Colonic mucosa (tissue), 4 donors: ENCODE data around the gene POMGNT2. TPM values are rescaled to one million over a fixed set of nuclear protein-coding genes. Genes with fewer than 3 reads are reported as not detected.

Experiments
- DNase-seq: peaks from one replicate; pipeline ENCODE4 v3.0.0-alpha.2; 2020
- H3K27ac ChIP-seq: fragments of 200-600 bp; one replicate; pipeline ENCODE4 v1.8.0; 2021
- H3K27me3 ChIP-seq: fragments of 200-600 bp; one replicate; pipeline ENCODE4 v1.8.0; 2021
- H3K36me3 ChIP-seq: fragments of 200-600 bp; one replicate; pipeline ENCODE4 v1.8.0; 2021
- H3K4me1 ChIP-seq: fragments of 200-600 bp; one replicate; pipeline ENCODE4 v1.8.0; 2021; ENCODE audit warnings: mild to moderate bottlenecking
- H3K4me3 ChIP-seq: fragments of 200-600 bp; one replicate; pipeline ENCODE4 v1.8.0; 2021
- H3K9ac ChIP-seq, 2 donors: one replicate each; pipeline ENCODE4 v1.7.0; 2013; ENCODE audit warnings: control low read depth in 2 of 2, low read depth in 2 of 2, low read length in 2 of 2
- H3K9me3 ChIP-seq: fragments of 200-600 bp; one replicate; pipeline ENCODE4 v1.8.0; 2021
- CTCF ChIP-seq: fragments of 200-600 bp; IDR thresholded peaks from one replicate; pipeline ENCODE4 v1.8.0; 2022; ENCODE audit warnings: antibody characterized with exemption, mild to moderate bottlenecking
- intact Hi-C: fragments of 100-400 bp; cut with DNase I; formaldehyde crosslinking; loops from one replicate; pipeline ENCODE4 v1.14.1; 2022
- total RNA-seq, 2 donors: library from RNA; stranded (reverse); fragmentation: NEBNext Ultra II Directional in 1 of 2; extraction: Animal tissue kit (Norgen Biotek cat#: 25700) in 1 of 2; gene quantifications; one replicate each; pipeline ENCODE4 v1.2.1, GENCODE V29; 2021
- donor health status: healthy.
- donor health status: DM: no; HTN: no; CAD: no.
- donor health status: DM: no; HTN: no; CAD: no.

The POMGNT2 gene
- total RNA-seq = 10 to 100 TPM in 1 of 2 donors, 1 to 10 TPM in 1; 5.2 to 11.0 TPM

DNA sequence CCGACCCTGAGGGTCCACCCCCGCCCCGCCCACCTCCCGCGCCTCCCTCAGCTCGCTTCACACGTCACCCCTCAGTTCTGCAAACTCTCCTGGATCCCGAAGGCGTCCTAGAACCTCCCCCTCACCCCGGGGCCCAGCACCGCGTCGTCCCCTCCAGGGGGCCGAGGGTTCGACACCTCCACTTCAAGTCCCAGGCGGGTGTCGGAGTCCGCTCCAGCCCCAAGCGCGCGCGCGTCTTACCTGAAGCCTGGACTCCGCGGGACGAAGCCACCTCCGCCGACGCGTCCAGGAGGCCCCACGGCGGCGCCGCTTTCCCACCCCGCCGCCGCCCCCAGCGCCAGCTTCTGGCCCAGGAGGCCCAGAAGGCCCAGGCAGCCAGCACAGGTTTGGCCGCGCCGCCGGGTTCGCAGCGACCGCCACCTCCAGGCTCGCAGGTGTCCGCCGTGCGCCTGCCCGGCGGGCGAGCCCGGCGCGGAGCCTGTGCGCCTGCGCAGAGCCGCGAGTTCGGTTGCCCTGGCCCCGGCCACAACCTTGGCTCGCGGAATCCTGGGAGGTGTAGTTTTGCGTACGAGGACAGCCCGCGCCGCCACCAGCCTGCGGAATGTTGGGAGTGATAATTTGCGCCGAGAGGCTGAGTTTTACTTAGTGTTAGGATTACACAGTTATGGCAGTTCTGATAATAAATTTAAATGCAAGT lies at the start of gene POMGNT2:
TSS of gene POMGNT2 (minus strand) at position 484 of the 697 bp plus-strand sequence. CDS start 24,648 bp downstream, outside the sequence.
- DNase-seq = peak; percentile 93
- Histone ChIP-seq H3K27me3 (no peaks in the 10 kb centered on the region), H3K4me1 (peaks cover 7% of the 10 kb centered on the region), H3K27ac (no peak within 1 kb of the TSS), H3K9me3 (no peaks in the 10 kb centered on the region), H3K36me3 (no peaks in the 10 kb centered on the region), H3K9ac (peak within 1 kb of the TSS in 1 of 2 donors; percentile 76), H3K4me3 (peak within 1 kb of the TSS; percentile 91)
- TF ChIP-seq CTCF = no peak
- intact Hi-C loops = loop anchor here (10.0 kb wide), 1 partner anchor 131 kb away; the partner anchor contains the start of gene GASK1A

- Histone ChIP-seq H3K4me1 (no peaks in the 10 kb centered on the region), H3K9me3 (no peaks in the 10 kb centered on the region), H3K27ac (no peak overlapping the region), H3K4me3 (no peak overlapping the region), H3K9ac (no peak overlapping the region), H3K36me3 (no peaks in the 10 kb centered on the region), H3K27me3 (no peaks in the 10 kb centered on the region)
- TF ChIP-seq CTCF = no peak
- intact Hi-C loops = loop anchor here (2.0 kb wide), 1 partner anchor 194 kb away; no protein-coding TSS in a partner anchor
- no peak for DNase-seq
These were observed 49.1 kb upstream of the POMGNT2 start for GRCh38 chr3:43154980-43155379.

DNA sequence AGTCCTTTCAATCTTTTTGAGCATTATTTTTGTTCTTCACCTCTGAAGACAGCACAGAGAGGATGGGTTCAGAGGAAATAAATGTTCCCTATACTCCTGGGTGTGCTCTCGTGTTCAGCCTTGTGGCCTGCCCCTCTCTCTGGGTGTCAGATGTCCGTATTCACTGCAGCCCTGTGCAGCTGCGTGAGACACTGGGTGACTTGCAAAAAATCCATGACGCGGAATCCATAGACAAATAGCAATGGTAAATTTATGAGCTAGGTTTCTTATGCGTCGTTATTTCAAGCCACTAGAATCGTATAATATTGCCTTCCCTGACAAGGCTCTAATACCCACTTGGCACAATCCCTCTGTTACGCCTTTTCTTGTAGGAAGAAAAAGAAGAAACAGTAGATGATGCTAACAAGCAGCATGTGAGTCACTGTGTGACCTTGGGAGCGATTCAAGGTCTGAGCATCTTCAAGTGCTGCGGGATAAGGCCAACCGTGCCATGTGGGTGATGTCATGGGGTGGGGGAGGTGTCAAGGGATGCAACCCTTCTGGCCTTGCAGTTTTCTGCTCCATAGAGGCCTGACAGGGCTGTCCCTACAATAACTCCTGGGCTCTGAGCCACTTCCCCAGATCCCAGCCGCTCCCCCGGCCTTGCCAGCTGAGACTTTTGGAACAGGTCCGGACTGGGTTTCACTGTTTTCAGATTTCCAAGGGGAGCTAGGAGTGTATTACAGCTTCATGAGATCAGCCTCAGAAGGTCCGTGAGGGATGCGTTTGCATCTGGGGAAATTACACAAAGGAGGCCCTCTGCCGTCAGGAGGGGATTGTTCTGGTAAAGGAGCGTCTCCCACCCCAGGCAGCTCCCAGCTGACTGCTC lies 47.6 kb upstream of the POMGNT2 start:
- H3K4me1 ChIP-seq = no peaks in the 10 kb centered on the region
- no peak overlapping the region for H3K4me3 ChIP-seq
- H3K9ac ChIP-seq = no peak overlapping the region
- H3K36me3 ChIP-seq = no peaks in the 10 kb centered on the region
- no peaks in the 10 kb centered on the region for H3K27me3 ChIP-seq
- DNase-seq = peak; percentile 63
- TF ChIP-seq CTCF = no peak
- intact Hi-C loops = loop anchor here (2.0 kb wide), 1 partner anchor 193 kb away; no protein-coding TSS in a partner anchor
- no peaks in the 10 kb centered on the region for H3K9me3 ChIP-seq
- H3K27ac ChIP-seq = no peak overlapping the region

GRCh38 chr3:43152649-43153048 lies 46.8 kb upstream of the POMGNT2 start:
- no peaks in the 10 kb centered on the region for H3K9me3 ChIP-seq
- no peak overlapping the region for H3K27ac ChIP-seq
- DNase-seq = no peak
- H3K36me3 ChIP-seq = no peaks in the 10 kb centered on the region
- H3K4me1 ChIP-seq = no peaks in the 10 kb centered on the region
- no peak for TF ChIP-seq CTCF
- H3K4me3 ChIP-seq = no peak overlapping the region
- H3K27me3 ChIP-seq = no peaks in the 10 kb centered on the region
- intact Hi-C loops = no loop called here
- H3K9ac ChIP-seq = no peak overlapping the region

- no peaks in the 10 kb centered on the region for H3K36me3 ChIP-seq
- no peak overlapping the region for H3K9ac ChIP-seq
- no peaks in the 10 kb centered on the region for H3K4me1 ChIP-seq
- H3K9me3 ChIP-seq = no peaks in the 10 kb centered on the region
- intact Hi-C loops = no loop called here
- TF ChIP-seq CTCF = no peak
- DNase-seq = no peak
- H3K27me3 ChIP-seq = no peaks in the 10 kb centered on the region
- no peak overlapping the region for H3K4me3 ChIP-seq
- H3K27ac ChIP-seq = no peak overlapping the region
These were observed 42.2 kb upstream of the POMGNT2 start for GRCh38 chr3:43148033-43148432.
